ENCODE results near the gene PAIP1.
A peak's percentile ranks its signal among the peaks of the same experiment; 100 is the strongest.
"Not testable (repeated sequence)": the region's sequence is repeated elsewhere in the genome, so short reads cannot be mapped to it uniquely, and the experiment has no call there.

Gene PAIP1

GRCh38 chr5:43556857-43557542, at the start of gene PAIP1:
TSS of gene PAIP1 (minus strand) at chr5:43557077. CDS start at chr5:43556846, 231 bp downstream.
- peak; percentile 91 for DNase-seq

DNA sequence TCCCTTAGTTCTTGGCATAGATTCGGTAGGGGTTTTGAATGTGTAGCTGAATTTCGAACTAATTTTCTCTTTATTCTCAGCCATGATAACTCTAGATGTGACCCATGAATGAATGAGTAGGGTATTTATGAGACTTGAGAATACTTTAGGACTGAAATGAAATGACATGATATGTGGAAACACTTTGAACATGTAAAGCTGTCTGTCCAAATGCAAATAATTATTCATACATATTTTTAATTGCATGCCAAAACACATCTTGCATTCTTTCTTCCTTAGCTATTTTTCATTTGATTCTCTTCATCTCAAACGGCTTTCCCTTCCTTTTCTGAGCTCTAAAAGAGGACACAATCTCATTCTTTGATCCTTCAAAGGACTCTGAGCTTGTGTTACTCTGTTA, 49.5 kb upstream of the PAIP1 start:
- no peak for DNase-seq

- no peak for DNase-seq
Measured at GRCh38 chr5:43604699-43605098, 47.8 kb upstream of the PAIP1 start.

GRCh38 chr5:43603344-43604217, 46.7 kb upstream of the PAIP1 start:
- DNase-seq = peak; percentile 88

- peak; percentile 84 for DNase-seq
Measured at GRCh38 chr5:43602461-43603343, 45.8 kb upstream of the PAIP1 start, which contains the start of gene NNT. TSS of gene NNT (plus strand) at chr5:43603180. CDS start at chr5:43609196, 6,016 bp downstream.

DNA sequence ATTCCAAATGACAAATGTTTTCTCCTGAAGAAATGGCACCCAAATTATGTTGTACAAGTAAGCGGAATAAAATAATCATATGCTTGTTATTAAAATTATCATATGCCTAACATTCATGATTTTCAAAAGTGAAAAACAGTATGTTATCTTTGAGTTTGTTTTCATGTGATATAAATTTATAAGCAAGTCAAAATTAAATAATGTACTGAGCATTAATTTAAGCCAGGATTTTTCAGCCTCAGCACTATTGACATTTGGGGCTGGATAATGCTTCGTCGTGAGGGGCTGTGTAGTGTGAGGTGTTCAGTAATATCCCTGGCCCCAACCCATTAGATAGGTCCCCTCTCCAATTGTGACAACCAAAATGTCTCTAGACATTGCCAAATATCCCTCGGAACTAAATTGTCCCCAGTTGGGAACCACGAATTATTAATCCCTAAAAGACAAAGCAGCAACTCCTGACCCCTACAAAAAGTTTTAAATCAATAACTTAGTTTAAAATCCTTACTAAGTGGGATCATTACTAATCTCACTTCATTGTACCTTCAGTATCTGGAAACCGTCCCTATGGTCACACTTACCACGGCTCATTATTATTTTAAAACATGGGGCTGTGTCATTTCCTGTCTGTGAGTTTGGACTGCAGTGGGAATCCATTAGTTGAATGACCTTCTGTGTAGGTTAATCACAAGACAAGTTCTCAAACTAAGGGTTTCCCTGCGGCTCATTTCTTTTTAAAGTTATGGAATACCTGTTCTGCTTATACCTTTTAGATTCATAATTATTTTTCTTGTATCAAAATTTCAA, 44.8 kb upstream of the PAIP1 start:
- peak; percentile 55 for DNase-seq

GRCh38 chr5:43598927-43599326, 42.0 kb upstream of the PAIP1 start:
- not testable (repeated sequence) for DNase-seq

DNA sequence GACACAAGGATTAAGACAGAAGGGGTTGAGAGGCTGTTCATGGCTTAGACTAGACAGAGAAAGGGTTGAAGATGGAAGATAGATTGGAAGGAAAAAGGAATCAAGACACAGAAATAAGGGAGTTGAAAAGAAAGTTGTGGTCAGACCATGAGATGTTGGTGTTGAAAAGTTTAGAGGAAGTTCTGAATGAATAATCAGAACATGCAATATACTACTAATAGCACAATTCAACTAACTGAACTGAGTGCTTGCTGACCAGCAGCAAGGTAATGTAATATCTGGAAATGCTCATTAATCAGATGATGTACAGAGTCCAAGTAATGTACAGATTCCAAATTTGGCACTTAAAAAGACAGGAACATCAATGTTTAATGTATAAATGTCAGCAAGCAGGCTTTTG, 35.5 kb upstream of the PAIP1 start:
- no peak for DNase-seq

DNA sequence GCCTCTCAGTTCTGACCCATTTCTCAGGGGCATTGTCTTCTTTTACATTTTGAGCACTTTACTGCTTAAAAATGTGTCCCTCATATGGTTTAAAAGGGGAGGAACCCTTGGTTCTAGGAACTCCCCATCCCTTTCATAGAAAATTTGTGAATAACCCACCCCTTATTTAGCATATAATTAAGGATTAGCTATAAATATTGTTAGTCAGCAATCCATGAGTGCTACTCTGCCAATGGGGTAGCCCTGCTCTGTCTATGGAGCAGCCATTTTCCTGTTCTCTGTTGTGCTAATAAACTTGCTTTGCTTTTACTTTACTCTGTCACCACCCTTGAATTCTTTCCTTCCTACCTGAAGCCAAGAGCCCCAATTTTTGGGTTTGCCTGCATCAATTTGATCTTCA, 33.8 kb upstream of the PAIP1 start:
- no peak for DNase-seq

DNA sequence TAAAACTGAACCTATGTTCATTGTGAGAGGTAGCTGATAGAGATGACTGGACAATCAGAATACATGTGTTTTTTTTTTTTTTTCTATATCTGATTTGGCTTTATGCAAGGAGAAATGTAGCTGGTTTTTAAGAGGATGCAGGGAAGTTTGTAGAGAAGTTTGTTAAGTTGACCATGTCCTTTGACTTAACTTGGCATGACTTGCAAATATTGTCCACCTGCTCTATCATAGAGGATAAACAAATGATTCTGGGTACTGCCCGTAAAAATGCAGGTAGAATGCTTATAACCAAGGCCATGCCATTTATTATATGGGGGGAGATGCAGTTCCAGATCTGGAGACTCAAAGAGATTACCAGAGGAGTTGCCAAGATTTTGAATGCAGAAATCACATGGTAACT, 32.4 kb upstream of the PAIP1 start:
- DNase-seq = no peak

- DNase-seq = no peak
Measured at GRCh38 chr5:43588842-43589241, 32.0 kb upstream of the PAIP1 start.

DNA sequence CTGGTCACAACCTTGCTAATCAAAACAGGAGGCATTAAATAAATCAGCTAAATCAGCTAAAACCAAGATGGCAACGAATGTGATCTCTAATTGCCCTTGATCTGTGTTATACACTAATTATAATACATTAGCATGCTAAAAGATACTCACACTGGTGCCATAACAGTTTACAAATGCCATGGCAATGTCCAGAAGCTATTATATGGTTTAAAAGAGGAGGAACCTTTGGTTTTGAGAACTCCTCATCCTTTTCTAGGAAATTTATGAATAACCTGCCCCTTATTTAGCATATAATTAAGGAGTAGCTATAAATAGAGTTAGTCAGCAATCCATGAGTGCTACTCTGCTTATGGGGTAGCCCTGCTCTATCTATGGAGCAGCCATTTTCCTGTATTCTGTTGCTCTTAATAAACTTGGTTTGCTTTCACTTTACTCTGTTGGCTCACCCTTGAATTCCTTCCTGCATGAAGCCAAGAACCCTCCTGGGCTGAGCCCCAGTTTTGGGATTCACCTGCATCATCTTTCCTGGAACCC, 27.4 kb upstream of the PAIP1 start:
- DNase-seq = no peak

DNA sequence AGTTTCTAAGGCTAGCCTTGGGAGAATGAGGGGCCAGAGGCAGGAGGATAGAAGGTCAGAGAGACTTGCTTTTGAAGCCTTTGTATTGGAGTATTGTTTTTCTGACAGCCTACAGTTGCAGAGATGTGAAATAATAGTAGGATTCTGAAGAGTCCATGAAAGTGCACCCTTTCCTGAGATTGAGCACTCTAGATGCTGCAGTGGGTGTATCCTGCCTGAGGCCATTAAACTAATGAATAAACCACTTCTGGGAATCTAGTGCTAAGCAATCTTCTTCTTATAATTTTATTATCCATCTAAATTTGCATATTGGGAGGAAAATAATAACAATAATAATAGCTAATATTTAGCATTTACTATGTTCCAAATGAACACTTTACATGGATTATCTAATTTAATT, 26.8 kb upstream of the PAIP1 start:
- DNase-seq = no peak

DNA sequence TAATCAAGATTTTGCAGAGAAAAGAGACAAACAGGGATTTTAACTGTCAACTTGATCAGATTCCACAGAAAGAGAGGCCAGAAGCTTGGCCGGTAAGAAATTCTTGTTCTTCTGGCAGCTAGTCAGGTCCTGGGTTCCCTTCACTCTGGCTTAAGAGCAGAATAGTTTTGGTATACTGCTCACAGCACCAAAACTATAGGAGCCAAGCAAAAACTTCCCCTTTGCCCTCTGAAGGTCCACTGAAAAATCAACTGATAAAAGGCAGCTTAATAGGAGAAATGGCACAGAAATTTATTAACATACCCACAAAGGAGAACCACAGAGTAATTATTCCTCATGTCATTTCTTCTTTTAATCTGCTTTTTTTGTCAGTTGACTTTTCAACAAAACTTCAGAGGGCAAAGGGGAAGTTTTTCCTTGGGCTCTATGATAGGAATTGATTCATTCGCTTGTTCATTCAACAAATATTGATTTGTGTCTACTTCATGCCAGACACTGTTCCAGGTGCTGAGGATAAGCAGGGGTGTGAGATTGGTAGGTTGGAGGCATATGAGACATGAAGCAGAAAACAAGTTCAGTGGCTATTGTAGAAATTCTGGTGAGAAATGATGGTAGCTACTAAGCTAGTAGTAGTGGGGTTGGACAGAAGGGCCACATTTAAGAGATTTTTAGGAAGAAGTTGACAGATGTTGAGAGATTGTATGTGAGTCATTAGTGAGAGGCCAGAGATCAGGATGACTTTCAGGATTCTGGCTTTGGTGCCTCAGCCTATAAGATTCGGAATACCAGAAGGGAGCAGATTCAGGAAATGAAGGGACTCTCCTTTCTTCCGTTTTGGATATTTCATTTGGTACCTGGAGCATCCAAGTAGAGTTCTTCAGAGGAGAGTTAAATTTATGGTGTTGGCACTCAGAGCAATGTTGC, 25.5 kb upstream of the PAIP1 start:
- no peak for DNase-seq

GRCh38 chr5:43581398-43581797, 24.5 kb upstream of the PAIP1 start:
- DNase-seq = no peak

DNA sequence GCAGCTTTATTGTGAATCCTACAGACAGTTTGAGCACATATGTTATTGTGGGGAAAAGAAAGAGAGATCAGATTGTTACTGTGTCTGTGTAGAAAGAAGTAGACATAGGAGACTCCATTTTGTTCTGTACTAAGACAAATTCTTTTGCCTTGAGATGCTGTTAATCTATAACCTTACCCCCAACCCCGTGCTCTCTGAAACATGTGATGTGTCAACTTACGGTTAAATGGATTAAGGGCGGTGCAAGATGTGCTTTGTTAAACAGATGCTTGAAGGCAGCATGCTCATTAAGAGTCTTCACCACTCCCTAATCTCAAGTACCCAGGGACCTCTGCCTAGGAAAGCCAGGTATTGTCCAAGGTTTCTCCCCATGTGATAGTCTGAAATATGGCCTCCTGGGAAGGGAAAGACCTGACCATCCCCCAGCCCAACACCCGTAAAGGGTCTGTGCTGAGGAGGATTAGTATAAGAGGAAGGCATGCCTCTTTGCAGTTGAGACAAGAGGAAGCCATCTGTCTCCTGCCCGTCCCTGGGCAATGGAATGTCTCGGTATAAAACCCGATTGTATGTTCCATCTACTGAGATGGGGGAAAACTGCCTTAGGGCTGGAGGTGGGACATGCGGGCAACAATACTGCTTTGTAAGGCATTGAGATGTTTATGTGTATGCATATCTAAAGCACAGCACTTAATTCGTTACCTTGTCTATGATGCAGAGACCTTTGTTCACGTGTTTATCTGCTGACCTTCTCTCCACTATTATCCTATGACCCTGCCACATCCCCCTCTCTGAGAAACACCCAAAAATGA, 23.7 kb upstream of the PAIP1 start:
- not testable (repeated sequence) for DNase-seq

DNA sequence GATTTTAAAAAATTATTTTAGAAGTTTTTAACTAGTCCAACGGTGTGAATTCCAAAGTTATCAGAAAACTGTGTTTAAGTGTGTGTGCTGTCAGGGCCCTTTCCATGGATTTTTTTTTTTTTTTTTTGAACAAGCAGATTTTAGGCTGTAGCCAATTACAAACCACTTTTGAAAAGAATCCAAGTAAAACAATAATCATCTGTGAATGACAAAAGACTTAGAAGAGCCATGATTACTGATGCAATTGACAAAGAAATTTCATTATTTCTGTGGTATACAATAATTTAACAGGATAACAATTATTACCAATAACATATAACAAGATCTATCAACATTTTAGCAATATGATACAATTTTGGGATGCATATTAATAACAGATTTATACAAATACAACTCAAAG, 16.2 kb upstream of the PAIP1 start:
- DNase-seq = no peak

DNA sequence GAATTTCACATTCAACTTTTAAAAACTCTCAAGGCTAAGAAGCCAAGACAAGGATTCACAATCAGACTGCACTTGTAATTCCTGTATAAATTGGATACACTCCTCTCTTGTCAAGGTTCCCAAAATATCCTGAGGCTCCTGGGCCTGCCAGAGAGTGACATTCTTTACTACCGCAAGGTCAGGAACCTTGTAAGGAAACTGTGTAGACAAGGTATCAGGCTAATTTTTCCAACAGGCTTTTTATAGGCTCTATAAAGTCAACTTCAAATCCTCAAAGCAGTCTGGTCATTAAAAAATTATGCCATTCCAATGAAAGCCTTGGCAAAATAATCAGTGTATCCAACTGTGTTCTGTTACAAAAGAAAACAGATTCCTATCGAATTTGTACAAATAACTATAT, 15.5 kb upstream of the PAIP1 start:
- no peak for DNase-seq

DNA sequence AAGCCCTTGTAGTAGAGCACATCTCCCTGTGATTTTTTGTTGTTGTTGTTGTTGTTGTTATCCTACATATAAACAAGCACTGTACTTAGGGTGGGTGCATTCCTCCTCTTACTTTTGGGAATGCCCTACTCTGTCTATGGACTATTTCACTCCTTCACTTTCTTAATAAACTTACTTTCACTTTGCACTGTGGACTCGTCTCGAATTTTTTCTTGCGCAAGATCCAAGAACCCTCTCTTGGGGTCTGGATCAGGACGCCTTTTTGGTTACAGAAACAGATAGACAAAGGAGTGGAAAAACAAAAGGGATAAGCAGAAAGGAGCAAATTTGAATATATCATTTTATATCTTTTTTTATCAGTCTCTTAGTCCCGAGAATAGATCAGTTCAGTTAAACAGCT, 14.4 kb upstream of the PAIP1 start:
- no peak for DNase-seq
